MM.1S (cell line): Measurements from ENCODE around the gene CD28.

Source experiments
- EZH2 ChIP-seq: fragments of 300-600 bp; sonication (generic); optimal IDR thresholded peaks from 2 replicates; pipeline ENCODE3; 2017; ENCODE audit warnings: low read depth, mild to moderate bottlenecking, antibody characterized with exemption, low read length, mixed read lengths
- EZH2phosphoT487 ChIP-seq: fragments of 300-600 bp; sonication (generic); IDR thresholded peaks from 2 replicates; pipeline ENCODE4 v1.6.1; 2018; ENCODE audit warnings: antibody characterized with exemption, low read length
- TF ChIP-seq, protein P1 (sequence below): fragments of 300-600 bp; sonication (generic); IDR thresholded peaks from 2 replicates; pipeline ENCODE4 v1.5.1; 2016; ENCODE audit warnings: antibody characterized with exemption, low read length, mixed read lengths

GRCh38 chr2:203681978-203682377, 24.5 kb upstream of the CD28 start:
- TF ChIP-seq, protein P1, sequence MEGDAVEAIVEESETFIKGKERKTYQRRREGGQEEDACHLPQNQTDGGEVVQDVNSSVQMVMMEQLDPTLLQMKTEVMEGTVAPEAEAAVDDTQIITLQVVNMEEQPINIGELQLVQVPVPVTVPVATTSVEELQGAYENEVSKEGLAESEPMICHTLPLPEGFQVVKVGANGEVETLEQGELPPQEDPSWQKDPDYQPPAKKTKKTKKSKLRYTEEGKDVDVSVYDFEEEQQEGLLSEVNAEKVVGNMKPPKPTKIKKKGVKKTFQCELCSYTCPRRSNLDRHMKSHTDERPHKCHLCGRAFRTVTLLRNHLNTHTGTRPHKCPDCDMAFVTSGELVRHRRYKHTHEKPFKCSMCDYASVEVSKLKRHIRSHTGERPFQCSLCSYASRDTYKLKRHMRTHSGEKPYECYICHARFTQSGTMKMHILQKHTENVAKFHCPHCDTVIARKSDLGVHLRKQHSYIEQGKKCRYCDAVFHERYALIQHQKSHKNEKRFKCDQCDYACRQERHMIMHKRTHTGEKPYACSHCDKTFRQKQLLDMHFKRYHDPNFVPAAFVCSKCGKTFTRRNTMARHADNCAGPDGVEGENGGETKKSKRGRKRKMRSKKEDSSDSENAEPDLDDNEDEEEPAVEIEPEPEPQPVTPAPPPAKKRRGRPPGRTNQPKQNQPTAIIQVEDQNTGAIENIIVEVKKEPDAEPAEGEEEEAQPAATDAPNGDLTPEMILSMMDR, result no peak
- no peak for TF ChIP-seq EZH2
- TF ChIP-seq EZH2phosphoT487, result no peak
